CD1c-positive myeloid dendritic cell (primary cell): ENCODE results near the gene FICD.
A peak's percentile ranks its signal among the peaks of the same experiment; 100 is the strongest.
"Not testable (repeated sequence)": the region's sequence is repeated elsewhere in the genome, so short reads cannot be mapped to it uniquely, and the experiment has no call there.

Source experiments
- DNase-seq: peaks from one replicate; pipeline ENCODE4 v3.0.0-alpha.2; 2016; ENCODE audit errors: extremely low spot score

The FICD gene

DNA sequence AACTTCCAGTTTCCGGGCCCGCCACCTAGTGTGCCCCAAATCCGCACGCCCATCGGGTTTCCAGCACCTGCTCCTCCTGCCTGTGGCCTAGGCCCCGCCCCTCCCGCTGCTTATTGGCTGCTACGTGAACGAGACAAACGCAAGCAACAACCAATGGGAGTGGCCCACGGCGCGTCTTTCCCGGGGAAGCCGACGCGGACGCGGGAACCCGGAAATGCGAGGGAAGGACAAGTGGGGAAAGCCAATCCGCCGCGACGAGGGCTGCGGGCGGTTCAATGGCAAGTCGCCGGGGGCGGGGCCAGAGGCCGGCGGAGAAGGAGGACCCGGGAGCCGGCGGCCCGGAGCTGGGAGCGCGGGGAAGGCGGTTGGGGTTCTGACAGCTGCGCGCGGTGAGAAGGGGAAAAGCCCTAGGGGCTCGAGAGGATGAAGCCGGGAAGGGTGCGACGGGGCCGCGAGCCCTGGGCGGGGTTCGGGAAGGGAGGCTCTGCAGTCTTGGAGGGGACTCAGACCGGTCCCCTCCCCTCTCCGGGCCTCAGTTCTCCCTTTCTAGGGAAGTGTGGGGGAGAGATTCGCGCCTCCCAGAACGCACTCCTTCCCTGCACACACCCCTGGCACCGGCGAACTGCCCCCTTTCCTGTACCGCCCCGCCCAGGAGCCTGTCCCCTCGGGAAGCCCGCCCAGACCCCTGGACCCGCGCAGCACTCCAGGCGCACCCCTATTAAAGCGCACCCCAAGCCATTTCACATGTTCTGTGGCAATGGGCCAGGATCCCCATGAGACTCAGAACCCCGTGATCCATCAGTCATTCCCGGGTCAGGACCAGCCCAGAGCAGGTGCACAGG lies at the start of gene FICD:
FICD (plus strand) TSS at position 305 of the 842 bp plus-strand sequence. CDS start 1,696 bp downstream, outside the sequence.
- DNase-seq = peak; percentile 99

DNA sequence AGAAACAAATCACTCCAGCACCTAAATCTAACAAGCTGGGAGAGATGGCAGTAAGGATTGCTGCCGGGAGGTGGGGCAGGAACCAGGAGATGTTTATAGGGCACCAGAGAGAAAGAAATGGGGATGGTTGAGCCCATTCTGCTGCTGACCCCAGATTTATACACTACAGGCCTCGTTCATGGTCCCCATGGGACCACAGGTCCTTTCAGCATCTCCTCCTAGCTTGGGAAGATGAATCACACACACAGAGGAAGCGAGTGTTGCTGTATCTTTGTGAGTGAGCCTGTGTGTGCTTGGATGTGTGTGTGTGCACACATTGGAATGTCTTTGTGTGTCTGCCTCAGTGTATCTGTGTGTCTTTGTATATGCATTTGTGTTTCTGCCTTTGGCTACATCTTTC lies 49.7 kb upstream of the FICD start:
- no peak for DNase-seq

DNA sequence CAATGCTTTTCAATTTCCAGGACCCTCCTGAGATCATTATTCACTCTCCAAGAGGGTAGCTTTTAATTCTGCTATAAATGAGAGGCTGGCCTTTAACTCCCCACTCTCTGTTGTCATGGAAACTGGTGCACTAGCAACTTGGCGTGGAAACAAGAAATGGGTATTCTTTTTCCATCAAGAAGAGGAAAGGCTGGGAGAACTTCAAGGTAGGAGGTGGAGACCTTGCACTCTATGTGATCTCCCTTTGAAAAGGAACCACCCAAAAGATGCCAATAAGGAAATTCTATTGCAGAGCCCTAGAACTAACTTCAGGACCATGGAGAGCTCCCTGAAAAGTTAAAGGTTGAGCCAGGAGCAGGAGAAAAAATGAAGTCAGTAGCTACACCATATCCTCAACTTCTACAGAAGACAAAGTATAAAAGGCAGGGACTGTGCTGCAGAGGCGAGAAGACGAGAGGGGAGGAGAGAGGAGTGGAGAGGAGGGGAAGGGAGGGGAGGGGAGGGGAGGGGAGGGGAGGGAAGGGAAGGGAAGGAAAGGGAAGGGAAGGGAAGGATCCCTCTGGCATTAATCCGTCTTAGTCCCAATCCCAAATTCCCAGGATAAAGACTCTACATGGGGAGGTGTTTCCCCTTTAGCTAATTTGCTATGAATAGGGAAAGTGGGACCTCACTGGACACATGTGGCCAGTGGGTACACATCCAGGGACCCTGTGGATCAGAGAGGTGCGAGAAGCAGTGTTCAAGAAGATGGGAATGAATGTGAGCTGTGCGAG lies 46.7 kb upstream of the FICD start:
- DNase-seq = peak; percentile 33

DNA sequence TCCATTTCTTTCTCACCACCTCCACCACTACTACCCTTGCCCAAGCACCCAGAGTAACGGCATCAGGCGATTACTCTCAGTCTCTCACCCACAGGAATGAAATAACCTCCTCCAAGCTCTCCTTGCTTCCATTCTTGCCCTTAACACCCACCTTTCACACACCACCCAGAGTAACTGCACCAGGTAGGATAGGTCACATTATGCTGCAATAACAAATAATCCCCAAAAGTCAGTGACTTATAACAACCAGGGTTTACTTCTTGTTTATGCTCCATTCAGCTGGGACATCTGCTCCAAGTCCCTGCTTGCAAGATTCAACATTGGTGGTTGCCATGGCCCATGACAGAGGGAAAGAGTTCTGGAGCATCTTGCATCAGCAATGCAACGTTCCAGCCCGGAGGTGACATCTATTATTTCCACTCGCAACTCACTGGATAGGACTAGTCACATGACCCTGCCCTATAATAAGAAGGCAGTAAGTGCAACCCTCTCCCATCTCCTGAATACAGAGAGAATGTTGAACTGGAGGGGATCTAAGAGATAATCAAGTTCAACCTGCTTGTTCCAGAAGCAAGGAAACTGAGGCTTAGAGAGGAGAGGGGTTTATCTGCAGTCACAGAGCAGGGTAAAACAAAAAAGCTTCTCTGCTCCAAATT lies 41.5 kb upstream of the FICD start:
- DNase-seq = no peak

DNA sequence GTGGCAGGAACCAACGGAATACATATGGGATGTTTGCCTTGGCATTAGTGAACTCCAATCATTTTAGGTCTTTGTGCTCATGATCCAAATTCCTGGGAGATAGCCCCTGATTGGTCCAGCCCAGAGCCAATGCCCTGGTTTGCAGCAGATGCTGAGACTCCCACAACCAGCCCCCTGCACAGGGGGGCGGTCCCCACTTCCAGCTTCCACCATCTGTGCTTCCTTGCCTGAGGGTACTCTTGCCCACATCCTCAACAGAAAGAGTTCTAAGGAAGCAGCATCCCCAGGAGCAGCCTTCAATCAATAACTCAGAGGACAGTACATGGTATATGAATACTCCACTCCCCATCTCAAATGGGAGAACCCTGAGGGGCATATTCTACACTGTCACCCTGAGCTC lies 39.7 kb upstream of the FICD start:
- DNase-seq = no peak

DNA sequence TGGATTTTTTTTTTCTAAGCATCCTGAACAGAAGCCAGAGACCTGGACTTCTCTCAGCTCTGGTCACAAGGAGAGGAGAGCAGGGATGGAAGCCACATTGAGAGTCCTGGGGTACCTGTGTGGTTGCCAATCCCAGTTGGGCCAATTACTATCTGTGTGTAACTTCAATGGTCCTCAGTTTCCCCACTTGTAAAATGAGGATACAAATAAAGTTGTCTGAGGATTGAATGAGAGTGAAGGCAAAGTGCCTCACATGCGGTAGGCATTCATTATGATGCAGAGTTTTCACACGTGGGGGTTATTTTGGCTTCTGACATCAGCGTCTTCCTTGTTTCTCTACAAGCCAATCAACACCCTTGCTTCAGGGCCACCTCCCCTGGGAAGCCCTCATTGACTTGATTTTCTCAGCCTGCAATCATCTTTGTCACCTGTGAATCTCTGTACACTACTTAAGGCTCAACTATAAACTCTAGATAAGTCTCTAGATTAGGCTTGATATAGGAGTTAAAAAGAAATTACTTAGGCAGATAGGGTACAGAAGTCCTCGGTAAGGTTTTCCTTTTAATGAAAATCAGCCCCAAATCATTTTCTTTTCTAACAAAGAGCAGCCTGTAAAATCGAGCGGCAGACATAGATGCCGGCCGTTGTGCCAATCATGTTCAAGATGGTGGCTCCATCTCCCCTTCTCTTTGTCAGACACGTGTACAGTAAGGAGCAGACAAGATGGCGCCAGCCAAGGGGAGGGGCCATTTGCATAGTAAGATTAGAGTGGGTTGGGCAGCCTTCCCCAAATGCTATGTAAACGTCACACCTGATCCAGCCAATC lies 37.8 kb upstream of the FICD start:
- DNase-seq = no peak

DNA sequence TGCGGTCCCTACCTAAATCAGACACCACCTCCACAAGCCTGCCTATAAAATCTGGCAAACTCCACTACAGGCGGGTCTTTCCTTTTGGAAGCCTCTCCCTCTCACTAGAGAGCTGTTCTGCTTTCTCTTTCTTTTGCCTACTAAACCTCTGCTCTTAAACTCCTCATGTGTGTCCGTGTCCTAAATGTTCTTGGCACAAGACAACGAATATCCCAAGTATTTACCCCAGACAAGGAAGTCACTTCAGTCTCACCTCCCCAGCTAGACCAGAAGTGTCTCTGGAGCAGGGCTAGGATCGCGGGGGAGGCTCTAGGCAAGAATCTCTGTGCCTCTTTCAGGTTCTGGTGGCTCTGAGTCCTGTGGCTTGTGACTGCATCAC lies 37.2 kb upstream of the FICD start:
- no peak for DNase-seq

DNA sequence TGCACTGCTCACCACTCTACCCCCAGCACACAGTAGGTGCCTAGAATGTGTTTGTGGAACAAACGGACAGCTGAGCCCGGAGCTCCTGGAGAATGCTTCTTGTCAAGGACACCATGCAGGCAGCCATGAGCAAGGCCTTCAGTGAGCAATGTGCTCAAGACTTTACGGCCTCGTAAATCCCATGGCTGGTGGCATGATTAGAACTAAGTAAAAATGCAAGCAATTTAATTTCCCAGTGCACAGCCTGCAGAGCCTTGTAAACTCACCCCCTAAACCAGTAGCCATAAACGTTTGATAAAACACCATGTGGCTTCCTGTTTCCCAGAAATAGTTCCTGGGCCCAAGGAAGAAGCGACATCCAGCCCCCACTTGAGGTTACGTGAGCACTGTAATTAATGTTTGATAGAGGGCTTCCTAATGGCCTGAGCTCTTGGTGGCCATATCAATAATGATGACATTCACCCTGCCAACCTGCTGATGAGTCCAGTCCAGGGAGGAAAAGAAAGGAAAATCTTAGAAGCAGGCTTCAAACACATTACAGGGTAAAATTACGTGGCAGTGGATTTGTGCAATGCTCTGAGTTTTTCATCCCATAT lies 36.4 kb upstream of the FICD start:
- DNase-seq = no peak

DNA sequence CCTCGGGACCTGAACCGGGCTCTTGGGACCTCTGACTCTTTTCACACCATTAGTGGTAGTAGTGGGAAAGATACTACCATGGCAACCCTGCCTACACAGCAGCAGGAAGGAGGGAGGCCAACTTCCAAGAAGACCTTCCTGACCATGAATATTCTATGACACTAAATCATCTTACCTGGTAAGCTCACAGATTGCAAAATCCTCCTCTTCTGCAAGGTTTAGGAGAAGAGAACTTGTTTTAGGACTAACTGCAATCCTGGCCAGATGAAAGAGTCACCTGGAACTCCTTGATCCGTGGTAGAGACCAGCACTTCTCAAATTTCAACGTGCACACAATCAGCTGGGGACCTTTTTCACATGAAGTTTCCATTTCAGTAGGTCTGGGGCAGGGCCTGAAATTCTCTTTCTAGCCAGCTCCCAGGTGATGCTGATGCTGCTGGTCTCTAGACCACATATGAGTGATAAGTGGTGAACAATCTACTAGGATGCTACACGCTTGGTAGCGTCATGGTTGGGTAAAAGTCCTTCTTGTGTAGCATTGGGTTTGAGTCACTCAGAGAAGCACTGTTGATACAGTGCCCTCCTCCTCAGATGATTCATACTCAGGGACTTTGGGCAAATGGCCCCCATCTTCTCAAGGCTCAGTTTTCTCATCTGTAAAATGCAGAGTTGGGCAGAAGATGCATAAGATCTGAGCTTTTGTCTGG lies 35.6 kb upstream of the FICD start:
- DNase-seq = no peak

DNA sequence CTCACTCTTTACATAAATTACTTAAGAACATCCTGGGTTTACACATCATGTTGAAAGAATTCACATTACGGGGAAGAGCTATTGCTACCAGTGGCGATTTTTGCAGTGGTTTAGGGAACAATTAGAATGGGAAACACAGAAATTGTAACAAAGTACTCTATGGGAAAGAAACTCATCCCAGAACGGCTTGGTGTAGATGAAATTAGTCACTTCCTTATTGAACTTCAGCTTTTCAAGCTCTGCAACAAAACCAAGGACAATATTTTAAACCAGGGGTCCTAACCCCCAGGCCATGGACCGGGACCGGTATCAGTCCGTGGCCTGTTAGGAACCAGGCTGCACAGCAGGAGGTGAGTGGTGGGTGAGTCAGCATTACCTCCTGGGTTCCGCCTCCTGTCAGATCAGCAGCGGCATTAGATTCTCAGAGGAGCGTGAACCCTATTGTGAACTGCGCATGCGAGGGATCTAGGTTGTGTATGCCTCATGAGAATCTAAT lies 32.3 kb upstream of the FICD start:
- no peak for DNase-seq

DNA sequence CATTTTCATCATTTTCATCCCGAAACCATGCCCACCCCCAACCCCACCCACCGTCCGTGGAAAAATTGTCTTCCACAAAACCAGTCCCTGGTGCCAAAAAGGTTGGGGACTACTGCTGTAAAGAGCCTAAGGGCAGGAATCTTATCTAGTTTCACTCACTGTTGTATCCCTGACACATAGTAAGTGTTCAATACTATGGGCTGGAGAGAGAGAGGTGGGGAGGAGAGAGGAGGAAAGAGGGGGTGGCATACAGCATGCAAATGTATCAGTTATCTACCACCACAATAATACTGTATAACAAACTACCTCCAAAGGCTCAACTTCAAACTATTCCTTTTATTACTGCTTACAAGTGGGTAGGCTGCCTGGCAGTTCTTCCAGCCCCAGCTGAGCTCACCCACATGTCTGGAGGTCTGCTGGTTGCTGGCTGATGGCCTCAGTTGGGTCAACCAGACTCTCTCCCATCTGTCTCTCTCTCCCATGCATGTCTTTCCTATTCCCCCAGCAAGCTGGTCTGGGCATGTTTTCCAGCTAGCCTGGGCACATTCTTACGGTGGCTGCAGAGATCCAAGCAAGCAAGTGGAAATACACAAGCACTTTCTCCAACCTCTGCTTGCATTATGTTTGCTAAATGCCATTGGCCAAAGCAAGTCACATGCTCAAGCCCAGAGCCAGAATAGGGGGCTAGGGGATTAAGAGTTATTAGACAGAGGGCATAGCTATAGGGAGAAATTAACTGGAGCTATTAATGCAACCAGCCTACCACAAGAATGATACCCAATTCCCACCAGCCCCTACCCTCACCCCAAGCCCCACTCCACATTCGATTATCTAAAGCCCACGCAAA lies 31.6 kb upstream of the FICD start:
- no peak for DNase-seq

DNA sequence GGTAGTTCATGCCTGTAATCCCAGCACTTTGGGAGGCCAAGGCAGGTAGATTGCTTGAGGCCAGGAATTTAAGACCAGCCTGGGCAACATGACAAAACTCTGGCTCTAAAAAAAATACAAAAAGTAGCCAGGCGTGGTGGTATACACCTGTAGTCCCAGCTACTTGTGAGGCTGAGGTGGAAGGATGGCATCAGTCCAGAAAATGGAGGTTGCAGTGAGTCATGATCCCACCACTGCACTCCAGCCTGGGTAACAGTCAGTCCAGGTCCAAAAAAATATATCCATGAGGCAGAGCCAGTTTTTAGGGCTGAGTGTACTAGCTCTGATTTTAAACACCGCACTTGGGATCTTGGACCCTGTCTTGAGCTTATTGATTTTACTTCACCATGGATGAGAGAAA lies 30.6 kb upstream of the FICD start:
- no peak for DNase-seq

DNA sequence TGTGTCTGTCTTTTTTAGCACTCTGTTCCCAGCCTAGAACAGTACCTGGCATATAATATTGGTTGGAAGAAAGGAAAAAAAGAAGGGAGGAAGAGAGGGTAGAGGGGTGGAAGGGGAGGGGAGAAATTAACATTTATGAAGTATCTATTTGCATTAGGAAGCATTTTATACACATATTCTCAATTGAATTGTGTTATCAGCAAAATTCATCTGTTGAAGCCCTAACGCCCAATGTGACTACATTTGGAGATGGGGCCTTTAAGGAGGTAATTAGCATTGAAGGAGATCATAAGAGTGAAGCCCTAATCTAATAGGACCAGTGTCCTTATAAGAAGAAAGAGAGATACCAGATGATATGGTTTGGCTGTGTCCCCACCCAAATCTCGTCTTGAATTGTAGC lies 30.2 kb upstream of the FICD start:
- DNase-seq = no peak

DNA sequence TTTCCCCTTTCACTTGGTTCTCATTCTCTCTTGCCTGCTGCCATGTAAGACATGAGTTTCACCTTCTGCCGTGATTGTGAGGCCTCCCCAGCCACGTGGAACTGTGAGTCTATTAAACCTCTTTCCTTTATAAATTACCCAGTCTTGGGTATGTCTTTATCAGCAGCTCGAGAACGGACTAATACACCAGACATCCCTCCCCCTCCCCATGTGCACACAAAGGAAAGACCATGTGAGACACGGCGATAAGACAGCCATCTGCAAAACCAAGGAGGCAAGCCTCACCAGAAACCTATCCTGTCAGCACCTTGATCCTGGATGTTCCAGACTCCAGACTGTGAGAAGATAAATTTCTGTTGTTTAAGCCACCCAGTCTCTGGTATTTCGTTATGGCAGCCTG lies 29.7 kb upstream of the FICD start:
- not testable (repeated sequence) for DNase-seq

DNA sequence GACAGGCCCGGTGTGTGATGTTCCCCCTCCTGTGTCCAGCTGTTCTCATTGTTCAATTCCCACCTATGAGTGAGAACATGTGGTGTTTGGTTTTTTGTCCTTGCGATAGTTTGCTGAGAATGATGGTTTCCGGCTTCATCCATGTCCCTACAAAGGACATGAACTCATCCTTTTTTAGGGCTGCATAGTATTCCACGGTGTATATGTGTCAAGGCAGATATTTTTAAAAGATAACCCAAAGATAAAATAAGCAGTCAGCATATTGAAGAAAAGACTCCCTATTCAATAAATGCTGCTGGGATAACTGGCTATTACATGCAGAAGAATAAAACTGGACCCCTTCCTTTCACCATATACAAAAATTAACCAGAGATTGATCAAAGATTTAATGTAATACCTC lies 28.0 kb upstream of the FICD start:
- DNase-seq = not testable (repeated sequence)

DNA sequence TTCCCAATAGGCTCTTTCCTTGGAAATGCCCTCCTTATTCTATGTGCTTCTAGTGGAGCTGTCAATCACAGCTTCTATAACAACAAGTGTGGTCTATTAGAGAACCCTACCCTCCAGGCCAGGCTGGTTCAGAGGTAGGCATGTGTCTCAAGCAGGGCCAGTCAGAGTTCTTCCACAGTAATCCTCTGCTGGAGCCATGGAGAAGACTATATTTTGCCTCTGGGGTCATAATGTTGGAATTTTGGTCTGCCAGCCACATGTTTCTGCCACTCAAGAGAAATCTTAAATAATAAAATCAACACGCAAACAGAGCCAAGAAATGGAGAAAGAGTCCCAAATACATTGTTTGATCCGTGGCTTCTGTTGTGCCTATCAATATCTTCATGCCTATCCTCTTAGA lies 23.8 kb upstream of the FICD start:
- DNase-seq = no peak

DNA sequence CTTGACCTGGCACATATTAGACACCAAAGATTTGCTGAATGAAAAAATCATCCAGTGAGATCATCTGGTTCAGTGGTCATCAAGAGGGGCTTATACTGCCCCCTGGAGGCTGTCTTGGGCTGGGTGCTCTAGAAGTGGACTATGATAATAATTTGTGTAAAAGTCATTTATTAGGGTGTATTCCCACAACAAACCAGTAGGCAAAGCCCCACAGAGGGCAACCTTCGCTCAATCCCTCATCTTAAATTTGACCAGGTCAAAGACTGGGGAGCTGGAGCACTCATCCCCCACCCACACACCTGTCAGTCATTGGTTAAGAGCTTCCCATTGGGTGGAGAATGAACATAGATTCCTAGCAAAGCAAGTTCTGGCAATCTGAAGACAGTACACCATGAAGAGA lies 20.0 kb upstream of the FICD start:
- DNase-seq = peak; percentile 55

DNA sequence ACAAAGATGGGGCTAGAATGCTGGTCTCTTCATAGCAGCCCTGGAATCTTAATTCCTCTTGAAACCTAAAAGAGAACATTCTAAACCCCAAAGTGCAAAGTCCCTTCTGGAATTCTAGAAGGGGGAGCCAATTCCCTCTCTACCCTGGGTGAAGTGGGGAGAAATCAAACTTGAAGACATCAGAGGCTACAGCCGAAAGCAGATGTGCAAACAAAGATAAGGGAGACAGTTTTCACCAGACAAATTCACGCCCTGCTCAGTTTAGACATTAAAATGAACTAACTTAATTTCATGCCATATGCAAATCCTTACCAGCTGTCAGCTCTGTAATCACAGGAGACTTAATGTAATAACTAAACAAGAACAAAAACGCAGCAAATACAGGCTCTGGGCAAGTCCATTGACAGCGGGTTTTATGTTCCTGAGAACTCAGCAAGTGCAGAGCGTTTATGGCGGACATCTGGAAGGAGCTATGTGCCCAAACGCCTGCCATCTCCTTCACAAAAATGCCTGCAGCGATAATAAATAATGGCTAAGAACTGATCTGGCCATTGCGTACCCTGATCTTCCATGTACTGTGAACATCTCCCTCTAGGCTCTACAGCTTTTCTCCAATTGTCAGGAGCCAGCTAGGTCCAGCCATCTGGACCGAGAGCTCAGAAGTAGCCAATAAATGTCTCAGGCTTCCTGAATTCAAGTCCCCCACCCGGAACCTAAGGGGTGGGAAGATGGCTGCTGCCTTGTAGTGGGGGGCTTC lies 19.1 kb upstream of the FICD start:
- no peak for DNase-seq

DNA sequence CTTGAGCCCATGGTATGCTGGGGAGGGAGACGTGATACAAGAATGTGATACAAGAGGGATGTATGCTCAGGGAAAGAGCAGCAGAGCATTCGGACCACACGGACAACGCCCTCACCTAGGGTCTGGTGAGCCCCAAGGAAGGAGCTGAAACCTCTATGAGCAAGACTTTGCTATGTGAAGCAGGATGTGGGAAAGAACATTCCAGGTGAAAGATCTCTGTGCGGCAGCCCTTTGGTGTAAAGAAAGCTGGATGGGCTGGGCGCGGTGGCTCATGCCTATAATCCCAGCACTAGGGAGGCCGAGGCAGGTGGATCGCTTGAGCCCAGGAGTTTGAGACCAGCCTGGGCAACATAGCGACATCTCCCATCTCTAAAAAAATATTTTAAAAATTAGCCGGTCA lies 16.9 kb upstream of the FICD start:
- DNase-seq = no peak
